ENCODE data around the gene TM7SF2.

DNA sequence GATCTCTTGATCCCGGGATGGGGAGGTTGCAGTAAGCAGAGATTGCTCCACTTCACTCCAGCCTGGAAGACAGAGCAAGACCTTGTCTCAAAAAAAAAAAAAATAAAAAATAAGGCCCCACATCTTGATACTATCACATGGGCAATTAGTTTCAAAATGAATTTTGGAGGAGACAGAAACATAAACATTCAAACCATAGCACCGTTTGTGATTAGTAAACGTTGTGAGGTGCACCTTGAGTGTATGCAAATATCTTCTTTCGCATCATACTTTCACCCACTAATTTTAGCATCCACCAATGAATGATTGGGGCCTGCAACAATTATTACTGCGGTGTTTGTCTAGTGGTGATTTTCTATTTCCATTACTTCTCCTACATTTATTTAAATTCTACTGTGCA is 47.3 kb downstream of the TM7SF2 start:
- TF ChIP-seq EZH2 (IDR thresholded peaks at IDR 0.05; ENCODE audit: borderline replicate concordance, insufficient read depth, low read depth, low read length, poor library complexity, severe bottlenecking) = no peak
- TF ChIP-seq, protein P1, sequence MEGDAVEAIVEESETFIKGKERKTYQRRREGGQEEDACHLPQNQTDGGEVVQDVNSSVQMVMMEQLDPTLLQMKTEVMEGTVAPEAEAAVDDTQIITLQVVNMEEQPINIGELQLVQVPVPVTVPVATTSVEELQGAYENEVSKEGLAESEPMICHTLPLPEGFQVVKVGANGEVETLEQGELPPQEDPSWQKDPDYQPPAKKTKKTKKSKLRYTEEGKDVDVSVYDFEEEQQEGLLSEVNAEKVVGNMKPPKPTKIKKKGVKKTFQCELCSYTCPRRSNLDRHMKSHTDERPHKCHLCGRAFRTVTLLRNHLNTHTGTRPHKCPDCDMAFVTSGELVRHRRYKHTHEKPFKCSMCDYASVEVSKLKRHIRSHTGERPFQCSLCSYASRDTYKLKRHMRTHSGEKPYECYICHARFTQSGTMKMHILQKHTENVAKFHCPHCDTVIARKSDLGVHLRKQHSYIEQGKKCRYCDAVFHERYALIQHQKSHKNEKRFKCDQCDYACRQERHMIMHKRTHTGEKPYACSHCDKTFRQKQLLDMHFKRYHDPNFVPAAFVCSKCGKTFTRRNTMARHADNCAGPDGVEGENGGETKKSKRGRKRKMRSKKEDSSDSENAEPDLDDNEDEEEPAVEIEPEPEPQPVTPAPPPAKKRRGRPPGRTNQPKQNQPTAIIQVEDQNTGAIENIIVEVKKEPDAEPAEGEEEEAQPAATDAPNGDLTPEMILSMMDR (IDR thresholded peaks at IDR 0.05) = no peak
